H9 (cell line): ENCODE results near the gene NAGLU. TPM values are rescaled to one million over a fixed set of nuclear protein-coding genes. Genes with fewer than 3 reads are reported as not detected.

Experiments
- DNase-seq: peaks from one replicate; pipeline ENCODE4 v3.0.0-alpha.2; 2017
- H2AFZ ChIP-seq: one replicate; pipeline ENCODE4 v1.6.1; 2013; ENCODE audit warnings: mild to moderate bottlenecking, low read length, control low read depth, moderate library complexity
- H2AK5ac ChIP-seq: 2 replicates; pipeline ENCODE4 v1.6.1; 2013; ENCODE audit warnings: low read length, control low read depth, mixed read lengths; ENCODE audit not compliant: insufficient read length
- H2BK120ac ChIP-seq: one replicate; pipeline ENCODE4 v1.6.1; 2013; ENCODE audit warnings: low read depth, mild to moderate bottlenecking, low read length, control low read depth, inconsistent platforms; ENCODE audit not compliant: poor library complexity, severe bottlenecking
- H2BK12ac ChIP-seq: 2 replicates; pipeline ENCODE4 v1.6.1; 2013; ENCODE audit warnings: low read length, control low read depth, mixed read lengths, low read depth; ENCODE audit not compliant: insufficient read length
- H2BK15ac ChIP-seq: 2 replicates; pipeline ENCODE4 v1.6.1; 2013; ENCODE audit warnings: low read depth, low read length, control low read depth
- H2BK20ac ChIP-seq: one replicate; pipeline ENCODE4 v1.6.1; 2013; ENCODE audit warnings: low read depth, mild to moderate bottlenecking, low read length, control low read depth, inconsistent platforms; ENCODE audit not compliant: poor library complexity, severe bottlenecking
- H2BK5ac ChIP-seq: 2 replicates; pipeline ENCODE4 v1.6.1; 2013; ENCODE audit warnings: low read length, control low read depth, mixed read lengths; ENCODE audit not compliant: insufficient read length
- H3K14ac ChIP-seq: 2 replicates; pipeline ENCODE4 v1.6.1; 2013; ENCODE audit warnings: low read length, control low read depth; ENCODE audit not compliant: insufficient read depth
- H3K18ac ChIP-seq: 2 replicates; pipeline ENCODE4 v1.6.1; 2013; ENCODE audit warnings: low read depth, mild to moderate bottlenecking, mixed read lengths, low read length, control low read depth; ENCODE audit not compliant: insufficient read length
- H3K23ac ChIP-seq: 2 replicates; pipeline ENCODE4 v1.6.1; 2013; ENCODE audit warnings: low read length, control low read depth, mixed read lengths, low read depth; ENCODE audit not compliant: insufficient read length
- H3K23me2 ChIP-seq: 2 replicates; pipeline ENCODE4 v1.6.1; 2013; ENCODE audit warnings: low read depth, mild to moderate bottlenecking, mixed read lengths, low read length, control low read depth; ENCODE audit not compliant: insufficient read length, poor library complexity, severe bottlenecking
- H3K27ac ChIP-seq: 2 replicates; pipeline ENCODE4 v1.5.1; 2013; ENCODE audit warnings: low read length, control low read depth, mixed read lengths, low read depth; ENCODE audit not compliant: insufficient read length
- H3K27me3 ChIP-seq: 2 replicates; pipeline ENCODE4 v1.6.1; 2013; ENCODE audit warnings: low read length, control low read depth, inconsistent platforms; ENCODE audit not compliant: insufficient read depth
- H3K4ac ChIP-seq: 2 replicates; pipeline ENCODE4 v1.6.1; 2013; ENCODE audit warnings: low read depth, mild to moderate bottlenecking, control low read depth, inconsistent platforms, low read length, moderate library complexity
- H3K4me1 ChIP-seq: 2 replicates; pipeline ENCODE4 v1.6.1; 2013; ENCODE audit warnings: low read length, control low read depth, inconsistent platforms; ENCODE audit not compliant: insufficient read depth
- H3K4me2 ChIP-seq: 2 replicates; pipeline ENCODE4 v1.6.1; 2013; ENCODE audit warnings: low read length, control low read depth, mixed read lengths; ENCODE audit not compliant: insufficient read length, insufficient read depth
- H3K56ac ChIP-seq: 2 replicates; pipeline ENCODE4 v1.6.1; 2013; ENCODE audit warnings: low read depth, mild to moderate bottlenecking, mixed read lengths, low read length, control low read depth; ENCODE audit not compliant: insufficient read length
- H3K79me1 ChIP-seq: 2 replicates; pipeline ENCODE4 v1.6.1; 2013; ENCODE audit warnings: low read depth, mild to moderate bottlenecking, moderate library complexity, low read length, control low read depth, inconsistent platforms; ENCODE audit not compliant: insufficient read depth, poor library complexity, severe bottlenecking
- H3K79me2 ChIP-seq: 2 replicates; pipeline ENCODE4 v1.6.1; 2013; ENCODE audit warnings: low read length, control low read depth, inconsistent platforms; ENCODE audit not compliant: insufficient read depth
- H3K9ac ChIP-seq: 2 replicates; pipeline ENCODE4 v1.6.1; 2013; ENCODE audit warnings: low read length, control low read depth, mixed read lengths; ENCODE audit not compliant: insufficient read length; ENCODE audit errors: extremely low read depth
- H3K9me3 ChIP-seq: one replicate; pipeline ENCODE4 v1.6.1; 2013; ENCODE audit warnings: low read depth, low read length, inconsistent platforms; ENCODE audit not compliant: control insufficient read depth
- H3T11ph ChIP-seq: one replicate; pipeline ENCODE4 v1.6.1; 2013; ENCODE audit warnings: mild to moderate bottlenecking, low read length, control low read depth, inconsistent platforms
- H4K20me1 ChIP-seq: one replicate; pipeline ENCODE4 v1.6.1; 2013; ENCODE audit not compliant: control insufficient read depth, insufficient read length, insufficient read depth
- H4K5ac ChIP-seq: 2 replicates; pipeline ENCODE4 v1.6.1; 2013; ENCODE audit warnings: low read depth, mild to moderate bottlenecking, mixed read lengths, low read length, control low read depth; ENCODE audit not compliant: insufficient read length
- H4K8ac ChIP-seq: replicated peaks from 2 replicates; pipeline ENCODE4 v1.6.1; 2013; ENCODE audit warnings: low read length, control low read depth, mixed read lengths, low read depth; ENCODE audit not compliant: insufficient read length
- H4K91ac ChIP-seq: 2 replicates; pipeline ENCODE4 v1.6.1; 2013; ENCODE audit warnings: low read depth, mild to moderate bottlenecking, moderate library complexity, mixed read lengths, low read length, control low read depth; ENCODE audit not compliant: insufficient read length
- H3K27ac Mint-ChIP-seq, 3 experiments: 2 replicates in 2 of 3; 3 replicates in 1 of 3; pipeline ENCODE4 v1.8.0; 2020 to 2021; ENCODE audit warnings: mixed read lengths in 3 of 3, mild to moderate bottlenecking in 1 of 3, moderate library complexity in 1 of 3
- H3K27me3 Mint-ChIP-seq: 2 replicates; pipeline ENCODE4 v1.8.0; 2021; ENCODE audit warnings: low read depth, mild to moderate bottlenecking, moderate library complexity, mixed read lengths
- H3K36me3 Mint-ChIP-seq, 3 experiments: 2 replicates in 2 of 3; 3 replicates in 1 of 3; pipeline ENCODE4 v1.8.0; 2020 to 2021; ENCODE audit warnings: low read depth in 3 of 3, mixed read lengths in 3 of 3; ENCODE audit not compliant: insufficient read depth in 1 of 3
- H3K4me1 Mint-ChIP-seq, 2 experiments: 2 replicates each; pipeline ENCODE4 v1.8.0; 2020; ENCODE audit warnings: mixed read lengths in 2 of 2
- H3K4me3 Mint-ChIP-seq, 2 experiments: 2 replicates in 1 of 2; 3 replicates in 1 of 2; pipeline ENCODE4 v1.8.0; 2020 to 2021; ENCODE audit warnings: mild to moderate bottlenecking in 2 of 2, mixed read lengths in 2 of 2, moderate library complexity in 1 of 2
- H3K9me3 Mint-ChIP-seq, 2 experiments: 2 replicates in 1 of 2; 3 replicates in 1 of 2; pipeline ENCODE4 v1.8.0; 2020; ENCODE audit warnings: mild to moderate bottlenecking in 2 of 2, mixed read lengths in 2 of 2, moderate library complexity in 1 of 2
- CTCF ChIP-seq: fragments of 200-600 bp; sonication (generic); conservative IDR thresholded peaks from 3 replicates; pipeline ENCODE4 v1.8.0; 2021; ENCODE audit warnings: antibody characterized with exemption, mild to moderate bottlenecking
- WGBS: extraction: QIAGEN DNeasy Blood & Tissue Kit; methylation state at CpG from one replicate; pipeline ENCODE4 v1.1.7; 2013; ENCODE audit warnings: missing lambda C conversion rate, low lambda C conversion rate, mixed read lengths; ENCODE audit not compliant: insufficient read length; ENCODE audit errors: extremely low coverage; 5-methylcytosine and 5-hydroxymethylcytosine counted together
- total RNA-seq: library from RNA; stranded (reverse); gene quantifications from 2 replicates; pipeline ENCODE4 v1.2.1, GENCODE V29; 2021

The NAGLU gene
- total RNA-seq, 1 experiment from 2014 or later: 23.5 TPM

GRCh38 chr17:42553866-42554249 is 17.8 kb downstream of the NAGLU start:
- no peaks in the 10 kb centered on the region for H3K4me1 ChIP-seq
- no peak overlapping the region for H3K4ac ChIP-seq
- no peaks in the 10 kb centered on the region for H3K79me1 ChIP-seq
- H3K23me2 ChIP-seq: peaks cover 10% of the 10 kb centered on the region
- no peaks in the 10 kb centered on the region for H3K79me2 ChIP-seq
- H3T11ph ChIP-seq: no peak overlapping the region
- H2AFZ ChIP-seq: no peak overlapping the region
- H3K27ac Mint-ChIP-seq: no peak overlapping the region
- TF ChIP-seq CTCF: no peak
- H3K27me3 ChIP-seq: no peaks in the 10 kb centered on the region
- H3K4me1 Mint-ChIP-seq: peaks cover 13 to 31% of the 10 kb centered on the region in 2 experiments
- DNase-seq: no peak
- H2BK120ac ChIP-seq: no peak overlapping the region
- no peak overlapping the region for H2BK5ac ChIP-seq
- no peak overlapping the region for H3K56ac ChIP-seq
- H4K91ac ChIP-seq: no peak overlapping the region
- H3K18ac ChIP-seq: no peak overlapping the region
- peak overlapping the region; percentile 43 for H3K4me2 ChIP-seq
- H4K20me1 ChIP-seq: no peaks in the 10 kb centered on the region
- no peak overlapping the region for H2BK12ac ChIP-seq
- H3K9me3 ChIP-seq: no peaks in the 10 kb centered on the region
- H2BK15ac ChIP-seq: no peak overlapping the region
- no peak overlapping the region for H2BK20ac ChIP-seq
- H3K36me3 Mint-ChIP-seq: no peaks in the 10 kb centered on the region
- H3K23ac ChIP-seq: no peak overlapping the region
- H4K8ac ChIP-seq: no peak overlapping the region
- peaks cover 6% of the 10 kb centered on the region; the same call in 1 of the 2 replicates for H3K27me3 Mint-ChIP-seq
- no peaks in the 10 kb centered on the region for H3K9me3 Mint-ChIP-seq
- no peak overlapping the region for H3K9ac ChIP-seq
- no peak overlapping the region for H2AK5ac ChIP-seq
- H3K27ac ChIP-seq: no peak overlapping the region
- peak overlapping the region; percentile 85 to 92 for H3K4me3 Mint-ChIP-seq
- no peak overlapping the region for H4K5ac ChIP-seq
- H3K14ac ChIP-seq: no peak overlapping the region; the same call in 1 of the 2 replicates
- no CpG with 5 or more reads among the region's 16 CpGs for WGBS
